ENCODE measurements around the gene SNAP25. TPM values are rescaled to one million over a fixed set of nuclear protein-coding genes. Genes with fewer than 3 reads are reported as not detected.

Gene SNAP25
- total RNA-seq, 1 experiment from 2014 or later: 0.39 TPM

GRCh38 chr20:10314198-10314597 lies 95.6 kb downstream of the SNAP25 start:
- intact Hi-C loops (cut with micrococcal nuclease): no loop called here
- Histone ChIP-seq H3K9me3 (ENCODE audit: control insufficient read depth in 1 of 2, insufficient read depth in 1 of 2, low read depth in 1 of 2, low read length in 2 of 2) (no peaks in the 10 kb centered on the region), H3K79me2 (ENCODE audit: insufficient read depth, low read length) (no peaks in the 10 kb centered on the region), H3K4me3 (replicated peaks in 1 of 2; ENCODE audit: low read depth in 1 of 2, low read length in 2 of 2) (no peak overlapping the region), H3K27me3 (ENCODE audit: insufficient read depth, low read length) (peaks cover 31% of the 10 kb centered on the region; the same call in 1 of the 2 replicates), H2AFZ (ENCODE audit: low read depth, low read length, poor library complexity, severe bottlenecking) (no peak overlapping the region), H3K9me2 (ENCODE audit: insufficient read depth) (no peaks in the 10 kb centered on the region), H4K20me1 (ENCODE audit: insufficient read depth) (no peaks in the 10 kb centered on the region), H3K4me1 (ENCODE audit: control insufficient read depth in 1 of 2, insufficient read depth in 2 of 2, low read length in 2 of 2) (peaks cover 0 to 5% of the 10 kb centered on the region in 2 experiments; a peak in 3 of 4 replicates), H3K4me2 (ENCODE audit: low read length) (no peak overlapping the region), H3K9ac (ENCODE audit: low read length) (no peak overlapping the region), H3K27ac (ENCODE audit: low read depth, low read length) (no peak overlapping the region), H3K36me3 (ENCODE audit: control insufficient read depth in 1 of 2, insufficient read depth in 2 of 2, low read length in 2 of 2) (no peaks in the 10 kb centered on the region)
- no TSS peak for BruUV-seq (replicated peaks)
- ATAC-seq: no peak
- POLR2A ChIA-PET: no interaction called here
- DNase-seq (ENCODE audit: low read depth, low spot score): no peak
- TF ChIP-seq ZFX (IDR thresholded peaks at IDR 0.05): no peak
- no peak for TF ChIP-seq SIN3A (IDR thresholded peaks at IDR 0.05; ENCODE audit: low read depth)
- RAD21 ChIA-PET (ENCODE audit: low non-redundant PET in 1 of 2, low total read pairs in 2 of 2, uncharacterized antibody in 2 of 2, unreplicated experiment in 2 of 2): no interaction called here
- CTCF ChIA-PET: no interaction called here

DNA sequence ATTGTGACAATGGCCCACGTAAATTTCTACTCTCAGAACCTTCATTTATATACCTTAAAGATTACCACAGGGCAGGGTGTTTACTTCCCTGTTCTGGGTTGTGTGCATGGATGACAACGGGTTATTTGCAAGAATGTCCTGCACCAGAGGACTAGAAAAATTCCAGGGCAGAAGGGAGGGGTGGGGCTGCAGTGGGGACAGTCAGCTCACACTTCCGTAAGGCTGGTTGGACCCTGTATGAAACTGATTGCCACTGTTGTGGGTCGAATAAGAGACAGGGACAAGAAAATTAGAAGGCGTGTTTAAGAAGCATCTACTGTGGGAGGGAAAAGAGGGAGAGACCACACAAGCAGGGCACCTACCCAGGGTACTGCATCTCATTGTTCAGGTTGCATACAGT lies 96.5 kb downstream of the SNAP25 start:
- H3K27ac ChIP-seq (ENCODE audit: low read depth, low read length): no peak overlapping the region
- no peaks in the 10 kb centered on the region for H3K9me3 ChIP-seq (ENCODE audit: control insufficient read depth in 1 of 2, insufficient read depth in 1 of 2, low read depth in 1 of 2, low read length in 2 of 2)
- ChIA-PET CTCF (no interaction called here), RAD21 (ENCODE audit: low non-redundant PET in 1 of 2, low total read pairs in 2 of 2, uncharacterized antibody in 2 of 2, unreplicated experiment in 2 of 2) (no interaction called here), POLR2A (no interaction called here)
- no peaks in the 10 kb centered on the region for H4K20me1 ChIP-seq (ENCODE audit: insufficient read depth)
- no peak overlapping the region for H3K4me2 ChIP-seq (ENCODE audit: low read length)
- H3K9me2 ChIP-seq (ENCODE audit: insufficient read depth): no peaks in the 10 kb centered on the region
- H3K9ac ChIP-seq (ENCODE audit: low read length): no peak overlapping the region
- H3K4me3 ChIP-seq (replicated peaks in 1 of 2; ENCODE audit: low read depth in 1 of 2, low read length in 2 of 2): no peak overlapping the region
- intact Hi-C loops (cut with micrococcal nuclease): no loop called here
- H3K4me1 ChIP-seq (ENCODE audit: control insufficient read depth in 1 of 2, insufficient read depth in 2 of 2, low read length in 2 of 2): no peaks in the 10 kb centered on the region
- no peak overlapping the region for H2AFZ ChIP-seq (ENCODE audit: low read depth, low read length, poor library complexity, severe bottlenecking)
- no peaks in the 10 kb centered on the region for H3K79me2 ChIP-seq (ENCODE audit: insufficient read depth, low read length)
- peaks cover 26% of the 10 kb centered on the region; the same call in 1 of the 2 replicates for H3K27me3 ChIP-seq (ENCODE audit: insufficient read depth, low read length)
- no peak for TF ChIP-seq CEBPB (IDR thresholded peaks at IDR 0.05; ENCODE audit: low read depth)
- TF ChIP-seq SRF (IDR thresholded peaks at IDR 0.05; ENCODE audit: low read depth): no peak
- no peak for TF ChIP-seq SP1 (IDR thresholded peaks at IDR 0.05; ENCODE audit: low read depth)
- no peak for TF ChIP-seq FOSL1 (IDR thresholded peaks at IDR 0.05; ENCODE audit: low read depth)
- no peak for TF ChIP-seq ZFX (IDR thresholded peaks at IDR 0.05)
- TF ChIP-seq ELF1 (IDR thresholded peaks at IDR 0.05; ENCODE audit: borderline replicate concordance, low read depth): no peak
- TF ChIP-seq, protein P1, sequence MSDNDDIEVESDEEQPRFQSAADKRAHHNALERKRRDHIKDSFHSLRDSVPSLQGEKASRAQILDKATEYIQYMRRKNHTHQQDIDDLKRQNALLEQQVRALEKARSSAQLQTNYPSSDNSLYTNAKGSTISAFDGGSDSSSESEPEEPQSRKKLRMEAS (IDR thresholded peaks at IDR 0.05): no peak
- TF ChIP-seq EZH2 (IDR thresholded peaks at IDR 0.05): no peak
- no peak for TF ChIP-seq TCF7L2 (IDR thresholded peaks at IDR 0.05; ENCODE audit: borderline replicate concordance, extremely low read depth, insufficient read depth, insufficient read length)
- TF ChIP-seq ATF3 (IDR thresholded peaks at IDR 0.05): no peak
- TF ChIP-seq EZH2phosphoT487 (IDR thresholded peaks at IDR 0.05; ENCODE audit: borderline replicate concordance): no peak
- no peak for TF ChIP-seq YY1 (IDR thresholded peaks at IDR 0.05; ENCODE audit: extremely low read depth, insufficient replicate concordance, low read depth, low read length)
- TF ChIP-seq, protein P2, sequence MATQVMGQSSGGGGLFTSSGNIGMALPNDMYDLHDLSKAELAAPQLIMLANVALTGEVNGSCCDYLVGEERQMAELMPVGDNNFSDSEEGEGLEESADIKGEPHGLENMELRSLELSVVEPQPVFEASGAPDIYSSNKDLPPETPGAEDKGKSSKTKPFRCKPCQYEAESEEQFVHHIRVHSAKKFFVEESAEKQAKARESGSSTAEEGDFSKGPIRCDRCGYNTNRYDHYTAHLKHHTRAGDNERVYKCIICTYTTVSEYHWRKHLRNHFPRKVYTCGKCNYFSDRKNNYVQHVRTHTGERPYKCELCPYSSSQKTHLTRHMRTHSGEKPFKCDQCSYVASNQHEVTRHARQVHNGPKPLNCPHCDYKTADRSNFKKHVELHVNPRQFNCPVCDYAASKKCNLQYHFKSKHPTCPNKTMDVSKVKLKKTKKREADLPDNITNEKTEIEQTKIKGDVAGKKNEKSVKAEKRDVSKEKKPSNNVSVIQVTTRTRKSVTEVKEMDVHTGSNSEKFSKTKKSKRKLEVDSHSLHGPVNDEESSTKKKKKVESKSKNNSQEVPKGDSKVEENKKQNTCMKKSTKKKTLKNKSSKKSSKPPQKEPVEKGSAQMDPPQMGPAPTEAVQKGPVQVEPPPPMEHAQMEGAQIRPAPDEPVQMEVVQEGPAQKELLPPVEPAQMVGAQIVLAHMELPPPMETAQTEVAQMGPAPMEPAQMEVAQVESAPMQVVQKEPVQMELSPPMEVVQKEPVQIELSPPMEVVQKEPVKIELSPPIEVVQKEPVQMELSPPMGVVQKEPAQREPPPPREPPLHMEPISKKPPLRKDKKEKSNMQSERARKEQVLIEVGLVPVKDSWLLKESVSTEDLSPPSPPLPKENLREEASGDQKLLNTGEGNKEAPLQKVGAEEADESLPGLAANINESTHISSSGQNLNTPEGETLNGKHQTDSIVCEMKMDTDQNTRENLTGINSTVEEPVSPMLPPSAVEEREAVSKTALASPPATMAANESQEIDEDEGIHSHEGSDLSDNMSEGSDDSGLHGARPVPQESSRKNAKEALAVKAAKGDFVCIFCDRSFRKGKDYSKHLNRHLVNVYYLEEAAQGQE (IDR thresholded peaks at IDR 0.05; ENCODE audit: low read depth): no peak
- no peak for TF ChIP-seq RAD21 (IDR thresholded peaks at IDR 0.05; ENCODE audit: low read depth)
- TF ChIP-seq EGR1 (IDR thresholded peaks at IDR 0.05; ENCODE audit: low read depth): no peak
- no peak for TF ChIP-seq JUND (IDR thresholded peaks at IDR 0.05)
- TF ChIP-seq CBX3 (IDR thresholded peaks at IDR 0.05; ENCODE audit: low read depth): no peak
- no peak for ATAC-seq
- H3K36me3 ChIP-seq (ENCODE audit: control insufficient read depth in 1 of 2, insufficient read depth in 2 of 2, low read length in 2 of 2): no peaks in the 10 kb centered on the region
- no peak for DNase-seq (ENCODE audit: low read depth, low spot score)
- BruUV-seq (replicated peaks): no TSS peak
